Adrenal gland (tissue), 5 donors: ENCODE measurements around the gene CORO1C.

Experiments
- CTCF ChIP-seq, 6 experiments: fragments of 450-650 bp in 4 of 6; fragments of 200-600 bp in 2 of 6; sonication (generic) in 1 of 6; IDR thresholded peaks; 1 replicate in 5 of 6; 2 replicates in 1 of 6; pipeline versions ENCODE4 v1.5.1 to v1.8.0; 2016 to 2021; ENCODE audit warnings: antibody characterized with exemption in 6 of 6, mild to moderate bottlenecking in 2 of 6, moderate library complexity in 1 of 6
- POLR2A ChIP-seq, 2 donors: fragments of 450-650 bp; IDR thresholded peaks; one replicate each; pipeline ENCODE4 v1.6.1; 2017; ENCODE audit warnings: antibody characterized with exemption in 2 of 2, mild to moderate bottlenecking in 2 of 2, moderate library complexity in 1 of 2
- donor health status: DM: no; HTN: no; CAD: no.

GRCh38 chr12:108713471-108713870 lies 17.8 kb downstream of the CORO1C start:
- no peak for TF ChIP-seq CTCF (IDR thresholded peaks at IDR 0.05)
- no peak for TF ChIP-seq POLR2A (IDR thresholded peaks at IDR 0.05)
